T47D (cell line): ENCODE measurements around the gene CNPY3.
"Not testable (repeated sequence)": the region's sequence is repeated elsewhere in the genome, so short reads cannot be mapped to it uniquely, and the experiment has no call there.

ENCODE experiments used
- DNase-seq, 2 experiments: peaks; one replicate each; pipeline versions ENCODE4 v3.0.0 to v3.0.0-alpha.2; 2011 to 2012; ENCODE audit warnings: low read depth in 1 of 2, low spot score in 1 of 2
- JUND ChIP-seq: IDR thresholded peaks from 2 replicates; pipeline ENCODE4 v1.6.1; 2012; ENCODE audit warnings: low read depth
- in situ Hi-C: cut with HindIII; loops from 2 replicates; pipeline ENCODE4 v1.10.0; 2016; ENCODE audit warnings: low sequenced_read_pairs, low pct_unique_long_range_greater_than_20kb

The CNPY3 gene

GRCh38 chr6:42952389-42952788, 23.1 kb downstream of the CNPY3 start:
- TF ChIP-seq JUND, result no peak
- DNase-seq, result no peak
- in situ Hi-C loops, result no loop called here

- DNase-seq, result peak in 1 of 2 experiments; percentile 63
- in situ Hi-C loops, result not testable (repeated sequence)
Observed at GRCh38 chr6:42954405-42954804, 25.1 kb downstream of the CNPY3 start.

DNA sequence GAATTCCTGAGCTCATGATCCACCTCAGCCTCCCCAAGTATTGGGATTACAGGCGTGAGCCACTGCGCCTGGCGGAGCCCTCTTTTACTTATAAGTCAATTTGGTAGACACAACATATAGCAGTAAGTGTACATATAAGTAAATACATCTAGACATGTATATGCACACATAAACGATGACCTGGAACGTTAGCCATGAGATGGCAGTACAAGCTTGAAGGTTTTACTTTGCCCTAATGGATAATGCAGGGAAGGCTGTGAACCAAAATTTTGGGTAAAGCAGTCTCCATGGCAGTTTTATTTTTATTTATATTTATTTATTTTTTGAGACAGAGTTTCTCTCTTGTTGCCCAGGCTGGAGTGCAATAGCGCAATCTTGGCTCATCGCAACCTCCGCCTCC, 28.8 kb downstream of the CNPY3 start:
- in situ Hi-C loops, result no loop called here
- peak in 1 of 2 experiments; percentile 53 for DNase-seq
- TF ChIP-seq JUND, result no peak

DNA sequence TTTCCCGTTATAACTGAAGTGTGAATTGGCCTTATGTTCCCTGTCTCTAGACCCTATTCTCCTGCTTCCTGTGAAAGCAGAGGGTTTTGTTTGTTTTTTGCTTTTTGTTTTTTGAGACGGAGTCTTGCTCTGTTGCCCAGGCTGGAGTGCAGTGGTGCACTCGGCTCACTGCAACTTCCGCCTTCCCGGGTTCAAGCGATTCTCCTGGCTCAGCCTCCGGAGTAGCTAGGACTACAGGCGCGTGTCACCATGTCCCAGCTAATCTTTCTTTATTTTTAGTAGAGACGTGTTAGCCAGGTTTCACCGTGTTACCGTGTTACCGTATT, 30.6 kb downstream of the CNPY3 start:
- in situ Hi-C loops, result no loop called here
- no peak for TF ChIP-seq JUND
- no peak for DNase-seq

GRCh38 chr6:42960243-42961019, 31.2 kb downstream of the CNPY3 start, which contains the start of gene GNMT:
Gene GNMT, plus strand, starts transcription at chr6:42960754. Its CDS starts 14 bp downstream, at chr6:42960768.
- in situ Hi-C loops, result no loop called here
- peak; percentile 83 to 85 for DNase-seq
- TF ChIP-seq JUND, result no peak

GRCh38 chr6:42961020-42961470, 31.8 kb downstream of the CNPY3 start:
- TF ChIP-seq JUND, result no peak
- in situ Hi-C loops, result no loop called here
- peak in 1 of 2 experiments; percentile 49 for DNase-seq

GRCh38 chr6:42962096-42962495, 32.8 kb downstream of the CNPY3 start:
- in situ Hi-C loops, result no loop called here
- no peak for DNase-seq
- no peak for TF ChIP-seq JUND

DNA sequence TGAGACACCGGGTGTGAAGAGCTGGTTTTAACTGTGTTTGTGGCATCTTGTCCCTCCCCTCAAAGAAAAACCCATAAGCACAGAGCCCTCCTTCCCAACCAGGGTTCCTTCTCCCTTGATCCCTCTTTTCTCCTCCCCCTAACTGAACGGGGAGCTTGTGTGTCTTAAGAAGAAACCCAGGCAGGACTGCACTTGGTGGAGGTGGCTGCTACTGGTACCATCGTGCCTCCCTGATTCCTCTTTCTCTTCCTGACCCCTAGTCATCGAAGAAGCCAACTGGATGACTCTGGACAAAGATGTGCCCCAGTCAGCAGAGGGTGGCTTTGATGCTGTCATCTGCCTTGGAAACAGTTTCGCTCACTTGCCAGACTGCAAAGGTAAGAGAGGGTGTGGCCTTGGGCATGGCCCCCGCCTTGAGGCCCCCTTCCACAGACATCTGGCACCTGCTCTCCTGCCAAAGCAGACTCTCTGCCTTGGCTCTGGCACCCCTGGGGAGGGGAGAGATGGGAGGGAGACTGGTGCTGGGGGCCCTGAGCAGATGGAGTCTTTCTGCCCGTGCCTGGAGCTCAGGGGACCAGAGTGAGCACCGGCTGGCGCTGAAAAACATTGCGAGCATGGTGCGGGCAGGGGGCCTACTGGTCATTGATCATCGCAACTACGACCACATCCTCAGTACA, 33.4 kb downstream of the CNPY3 start:
- DNase-seq, result no peak
- in situ Hi-C loops, result no loop called here
- TF ChIP-seq JUND, result no peak

- in situ Hi-C loops, result no loop called here
- no peak for TF ChIP-seq JUND
- DNase-seq, result no peak
Observed at GRCh38 chr6:42963179-42963854, 34.0 kb downstream of the CNPY3 start.

DNA sequence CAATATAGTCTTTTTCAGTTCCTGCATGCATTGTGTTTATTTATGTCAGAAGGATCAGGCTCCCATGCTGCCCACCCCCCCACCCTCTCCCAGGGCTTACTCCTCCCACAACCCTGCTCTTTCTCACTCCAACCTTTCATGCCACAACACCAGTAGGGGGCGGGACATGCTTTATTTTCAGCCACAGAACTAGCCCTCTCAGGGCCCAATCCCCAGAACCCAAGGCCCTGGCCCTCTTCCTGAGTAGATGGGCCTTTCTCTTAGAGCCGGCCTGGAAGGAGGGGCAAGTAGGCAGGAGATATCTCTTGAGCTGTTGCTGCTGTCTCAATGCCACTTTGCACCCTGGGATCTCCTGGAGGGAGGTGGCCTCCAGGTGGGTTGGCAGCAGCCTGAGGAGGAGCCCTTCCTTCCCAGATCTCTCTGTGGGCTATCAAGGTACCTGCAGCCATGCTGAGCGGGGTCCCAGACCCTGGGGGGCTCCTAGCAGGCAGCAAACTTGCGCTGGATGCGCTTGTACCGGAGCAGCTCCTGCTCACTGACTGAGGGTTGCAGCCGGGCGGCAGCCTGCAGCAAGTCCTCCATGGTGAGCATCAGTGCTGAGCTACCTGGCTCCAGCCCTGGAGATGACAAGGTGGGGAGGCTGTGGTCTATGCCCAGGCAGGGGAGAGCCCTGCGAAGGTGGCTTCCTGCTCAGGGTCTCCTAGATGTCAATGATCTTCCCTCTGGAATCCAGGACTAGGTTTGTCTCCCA, 34.8 kb downstream of the CNPY3 start:
- in situ Hi-C loops, result no loop called here
- DNase-seq, result peak in 1 of 2 experiments; percentile 63
- no peak for TF ChIP-seq JUND

- no peak for TF ChIP-seq JUND
- in situ Hi-C loops, result no loop called here
- no peak for DNase-seq
Observed at GRCh38 chr6:42966571-42966970, 37.3 kb downstream of the CNPY3 start.

GRCh38 chr6:42967228-42967627, 37.9 kb downstream of the CNPY3 start:
- TF ChIP-seq JUND, result no peak
- in situ Hi-C loops, result no loop called here
- no peak for DNase-seq

DNA sequence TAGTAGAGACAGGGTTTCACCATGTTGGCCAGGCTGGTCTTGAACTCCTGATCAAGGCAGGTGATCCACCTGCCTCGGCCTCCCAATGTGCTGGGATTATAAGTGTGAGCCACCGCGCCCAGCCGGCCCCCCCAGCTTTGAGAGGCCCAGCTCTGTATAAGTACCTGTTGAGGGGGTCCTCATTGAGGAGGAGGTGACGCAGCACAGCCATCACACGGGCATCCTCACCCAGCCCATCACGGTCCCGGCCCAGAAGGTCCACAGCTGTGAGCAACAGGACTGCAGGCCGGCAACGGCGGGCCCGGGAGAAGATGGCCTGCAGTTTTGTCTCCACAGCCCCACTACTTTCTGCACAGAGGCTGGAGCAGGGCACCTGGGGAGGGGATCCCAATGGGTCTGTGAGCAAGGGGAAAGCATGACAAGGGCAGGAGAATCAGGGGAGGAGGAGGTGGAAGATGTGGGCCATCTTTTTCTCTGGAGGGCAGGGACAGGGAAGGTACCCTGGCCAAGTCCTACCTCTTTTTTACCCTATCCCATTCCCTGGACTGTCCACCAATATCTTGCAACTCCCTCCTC, 38.9 kb downstream of the CNPY3 start:
- TF ChIP-seq JUND, result no peak
- in situ Hi-C loops, result no loop called here
- no peak for DNase-seq
